Keratinocyte (primary cell): ENCODE data around the gene PKP4.

Experiments used
- EZH2 ChIP-seq: IDR thresholded peaks from one replicate; pipeline ENCODE4 v1.6.1; 2012; ENCODE audit warnings: inconsistent platforms, mild to moderate bottlenecking, low read length, moderate library complexity
- TF ChIP-seq, protein P1 (sequence below), 3 experiments: IDR thresholded peaks in 1 of 3; conservative IDR thresholded peaks in 1 of 3; optimal IDR thresholded peaks in 1 of 3; 2 replicates in 2 of 3; 3 replicates in 1 of 3; pipeline versions ENCODE3 to v1.5.1; 2011; ENCODE audit warnings: low read length in 3 of 3, mild to moderate bottlenecking in 3 of 3, moderate library complexity in 2 of 3, control low read depth in 1 of 3, inconsistent platforms in 1 of 3; ENCODE audit not compliant: insufficient read depth in 2 of 3; ENCODE audit errors: extremely low read depth in 1 of 3

DNA sequence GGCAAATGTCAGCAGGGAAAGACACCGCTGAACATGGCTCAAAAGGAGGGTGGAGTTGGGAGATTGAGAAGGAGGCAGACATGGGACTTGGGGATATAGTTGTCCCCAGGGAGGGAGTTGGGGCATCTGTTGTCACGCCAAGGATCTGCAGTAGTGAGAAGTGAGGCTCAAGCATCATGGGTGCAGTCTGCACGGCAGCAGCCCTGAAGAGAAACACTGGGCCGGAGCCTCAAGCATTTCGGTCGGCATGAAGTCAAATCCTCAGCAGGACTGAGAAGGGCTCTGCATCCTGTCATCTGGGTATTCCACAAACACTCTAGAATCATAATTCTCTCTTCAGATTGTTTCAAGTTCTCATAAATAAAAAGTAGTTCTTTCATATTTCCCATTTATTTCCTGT is 205.7 kb downstream of the PKP4 start:
- no peak for TF ChIP-seq EZH2
- TF ChIP-seq, protein P1, sequence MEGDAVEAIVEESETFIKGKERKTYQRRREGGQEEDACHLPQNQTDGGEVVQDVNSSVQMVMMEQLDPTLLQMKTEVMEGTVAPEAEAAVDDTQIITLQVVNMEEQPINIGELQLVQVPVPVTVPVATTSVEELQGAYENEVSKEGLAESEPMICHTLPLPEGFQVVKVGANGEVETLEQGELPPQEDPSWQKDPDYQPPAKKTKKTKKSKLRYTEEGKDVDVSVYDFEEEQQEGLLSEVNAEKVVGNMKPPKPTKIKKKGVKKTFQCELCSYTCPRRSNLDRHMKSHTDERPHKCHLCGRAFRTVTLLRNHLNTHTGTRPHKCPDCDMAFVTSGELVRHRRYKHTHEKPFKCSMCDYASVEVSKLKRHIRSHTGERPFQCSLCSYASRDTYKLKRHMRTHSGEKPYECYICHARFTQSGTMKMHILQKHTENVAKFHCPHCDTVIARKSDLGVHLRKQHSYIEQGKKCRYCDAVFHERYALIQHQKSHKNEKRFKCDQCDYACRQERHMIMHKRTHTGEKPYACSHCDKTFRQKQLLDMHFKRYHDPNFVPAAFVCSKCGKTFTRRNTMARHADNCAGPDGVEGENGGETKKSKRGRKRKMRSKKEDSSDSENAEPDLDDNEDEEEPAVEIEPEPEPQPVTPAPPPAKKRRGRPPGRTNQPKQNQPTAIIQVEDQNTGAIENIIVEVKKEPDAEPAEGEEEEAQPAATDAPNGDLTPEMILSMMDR (optimal IDR thresholded peaks at IDR 0.05 in 1 of 3, IDR thresholded peaks at IDR 0.05 in 1 of 3, conservative IDR thresholded peaks at IDR 0.05 in 1 of 3; ENCODE audit: extremely low read depth in 1 of 3, insufficient read depth in 2 of 3, low read length in 3 of 3): no peak
